GM19467 (cell line): ENCODE results near the gene CDH16.
"Not testable (repeated sequence)": the region's sequence is repeated elsewhere in the genome, so short reads cannot be mapped to it uniquely, and the experiment has no call there.

Experiments
- ATAC-seq: cut with Tn5 transposase; IDR thresholded peaks from one replicate; pipeline ENCODE4 v1.9.1; 2021; ENCODE audit warnings: mild to moderate bottlenecking, moderate library complexity; ENCODE audit not compliant: unreplicated experiment

CDH16 gene

GRCh38 chr16:66948134-66948836, 29.6 kb upstream of the CDH16 start:
- ATAC-seq = no peak

- no peak for ATAC-seq
Observed at GRCh38 chr16:66947302-66948065, 28.8 kb upstream of the CDH16 start.

GRCh38 chr16:66946974-66947301, 28.3 kb upstream of the CDH16 start:
- no peak for ATAC-seq

- no peak for ATAC-seq
Observed at GRCh38 chr16:66946541-66946940, 27.9 kb upstream of the CDH16 start.

GRCh38 chr16:66945939-66946338, 27.3 kb upstream of the CDH16 start:
- no peak for ATAC-seq

- ATAC-seq = not testable (repeated sequence)
Observed at GRCh38 chr16:66944971-66945370, 26.3 kb upstream of the CDH16 start.

GRCh38 chr16:66944054-66944441, 25.4 kb upstream of the CDH16 start:
- no peak for ATAC-seq

GRCh38 chr16:66943426-66944053, 24.9 kb upstream of the CDH16 start:
- no peak for ATAC-seq

GRCh38 chr16:66942981-66943380, 24.3 kb upstream of the CDH16 start:
- no peak for ATAC-seq

- no peak for ATAC-seq
Observed at GRCh38 chr16:66940236-66940635, 21.6 kb upstream of the CDH16 start.

GRCh38 chr16:66939366-66939765, 20.7 kb upstream of the CDH16 start:
- no peak for ATAC-seq

- no peak for ATAC-seq
Observed at GRCh38 chr16:66937725-66938337, 19.1 kb upstream of the CDH16 start.

- no peak for ATAC-seq
Observed at GRCh38 chr16:66936889-66937554, 18.3 kb upstream of the CDH16 start.

GRCh38 chr16:66936462-66936861, 17.8 kb upstream of the CDH16 start:
- ATAC-seq = no peak

- no peak for ATAC-seq
Observed at GRCh38 chr16:66935314-66936011, 16.8 kb upstream of the CDH16 start, which contains the start of gene CES2. Gene CES2, plus strand, starts transcription at chr16:66935516. Its CDS starts 120 bp downstream, at chr16:66935636.

- ATAC-seq = not testable (repeated sequence)
Observed at GRCh38 chr16:66934839-66935313, 16.2 kb upstream of the CDH16 start.

GRCh38 chr16:66934138-66934838, 15.6 kb upstream of the CDH16 start, which contains the start of gene CIAO2B:
Gene CIAO2B, minus strand, starts transcription at chr16:66934402. Its CDS starts 38 bp downstream, at chr16:66934364.
- ATAC-seq = peak; percentile 79

GRCh38 chr16:66933776-66934137, 15.1 kb upstream of the CDH16 start:
- ATAC-seq = no peak

- ATAC-seq = no peak
Observed at GRCh38 chr16:66932076-66932475, 13.4 kb upstream of the CDH16 start.

- ATAC-seq = no peak
Observed at GRCh38 chr16:66931665-66932064, 13.0 kb upstream of the CDH16 start.
